ENCODE measurements around the gene TIPIN. TPM values are rescaled to one million over a fixed set of nuclear protein-coding genes. Genes with fewer than 3 reads are reported as not detected.

Gene TIPIN
- total and polyA plus RNA-seq, 2 of the 8 experiments (the other 6 are each of a cell fraction or from before 2014, with no cell fraction given): 8.5 to 24.7 TPM

DNA sequence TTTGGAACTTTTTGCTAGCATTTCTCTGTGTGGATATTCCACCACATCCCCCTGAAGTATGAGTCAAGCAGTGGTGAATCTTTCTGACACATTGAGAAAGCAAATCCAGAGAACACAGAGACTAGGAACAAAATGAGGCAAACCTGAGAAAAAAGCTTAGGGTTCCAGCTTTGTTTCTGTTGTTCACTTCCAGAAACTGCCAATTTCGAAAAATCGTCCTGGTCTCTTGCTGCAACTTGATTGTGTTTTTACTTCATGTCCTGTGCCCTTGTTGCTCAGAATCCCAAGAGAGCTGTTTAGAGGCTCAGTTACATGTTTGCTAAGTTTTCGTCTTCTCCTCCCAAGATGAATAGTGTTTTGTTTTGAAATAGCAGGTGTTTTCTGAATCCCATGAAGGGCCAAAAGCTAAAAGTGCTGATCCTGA is 43.9 kb upstream of the TIPIN start (continued):
- TF ChIP-seq CTBP2 (IDR thresholded peaks at IDR 0.05; ENCODE audit: borderline replicate concordance, insufficient read depth, insufficient read length, low read length) (no peak), RFX5 (IDR thresholded peaks at IDR 0.05; ENCODE audit: borderline replicate concordance, low read depth, low read length) (no peak), HDAC6 (IDR thresholded peaks at IDR 0.05; ENCODE audit: low read depth, low read length) (no peak), SIRT6 (IDR thresholded peaks at IDR 0.05; ENCODE audit: low read length) (no peak), BACH1 (IDR thresholded peaks at IDR 0.05; ENCODE audit: low read length) (no peak), TBP (IDR thresholded peaks at IDR 0.05; ENCODE audit: low read depth, low read length) (no peak), CTCF (IDR thresholded peaks at IDR 0.05; ENCODE audit: control extremely low read depth in 1 of 3, insufficient read depth in 1 of 3, low read depth in 1 of 3, low read length in 3 of 3) (no peak), EGR1 (IDR thresholded peaks at IDR 0.05; ENCODE audit: borderline replicate concordance, low read depth, low read length) (no peak)
